Dermis microvascular lymphatic vessel endothelial cell (primary cell): ENCODE data around the gene BNIP2. TPM values are rescaled to one million over a fixed set of nuclear protein-coding genes. Genes with fewer than 3 reads are reported as not detected.
A peak's percentile ranks its signal among the peaks of the same experiment; 100 is the strongest.
"Not testable (repeated sequence)": the region's sequence is repeated elsewhere in the genome, so short reads cannot be mapped to it uniquely, and the experiment has no call there.

ENCODE experiments used
- DNase-seq, 2 donors: peaks; one replicate each; pipeline versions ENCODE4 v3.0.0 to v3.0.0-alpha.2; 2010; ENCODE audit warnings: low read depth in 2 of 2
- total RNA-seq: library from RNA; depleted of rRNA; stranded (reverse); fragments of >200 nt; gene quantifications from 2 replicates; pipeline ENCODE4 v1.2.1, GENCODE V29; 2014

The BNIP2 gene
- total RNA-seq, 1 donor from 2014 or later = 78.4 TPM

DNA sequence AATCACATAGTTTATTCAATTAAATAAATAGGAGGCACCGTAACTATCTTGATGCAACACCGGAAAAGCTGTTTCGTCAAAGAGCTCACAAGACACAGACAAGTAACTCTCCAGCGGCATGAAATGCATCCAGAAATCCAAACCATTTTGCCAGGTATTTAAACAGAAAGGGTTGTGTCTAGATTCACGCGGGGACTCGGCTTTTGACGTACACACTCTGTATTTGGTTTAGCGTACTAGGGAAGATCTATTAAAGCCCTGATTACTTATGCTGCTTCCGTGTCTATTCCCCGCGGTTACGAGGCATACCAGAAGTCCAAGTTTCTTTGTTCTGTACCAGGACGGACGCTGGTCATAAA is 718 bp downstream of the BNIP2 start:
- DNase-seq = peak; percentile 48 to 78

GRCh38 chr15:59687836-59688235 is 1.3 kb downstream of the BNIP2 start:
- DNase-seq = peak; percentile 6 to 67

DNA sequence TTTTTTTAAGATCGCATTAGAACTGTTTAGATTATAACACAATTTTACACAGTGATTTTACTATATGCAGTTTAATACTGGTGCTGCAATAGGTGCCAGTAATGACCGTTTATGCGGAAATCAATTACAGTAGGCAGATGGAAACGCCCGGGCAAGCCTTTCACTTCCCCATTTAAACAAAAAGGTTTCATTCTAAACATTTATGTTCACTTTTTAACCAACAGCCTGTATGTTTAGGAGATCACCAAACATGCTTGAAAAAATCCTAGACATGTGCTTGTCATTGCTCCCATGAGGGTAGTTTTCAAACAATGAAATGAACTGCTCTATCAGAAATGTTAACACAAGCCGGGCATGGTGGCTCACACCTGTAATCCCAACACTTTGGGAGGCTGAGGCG is 2.7 kb downstream of the BNIP2 start:
- no peak for DNase-seq

DNA sequence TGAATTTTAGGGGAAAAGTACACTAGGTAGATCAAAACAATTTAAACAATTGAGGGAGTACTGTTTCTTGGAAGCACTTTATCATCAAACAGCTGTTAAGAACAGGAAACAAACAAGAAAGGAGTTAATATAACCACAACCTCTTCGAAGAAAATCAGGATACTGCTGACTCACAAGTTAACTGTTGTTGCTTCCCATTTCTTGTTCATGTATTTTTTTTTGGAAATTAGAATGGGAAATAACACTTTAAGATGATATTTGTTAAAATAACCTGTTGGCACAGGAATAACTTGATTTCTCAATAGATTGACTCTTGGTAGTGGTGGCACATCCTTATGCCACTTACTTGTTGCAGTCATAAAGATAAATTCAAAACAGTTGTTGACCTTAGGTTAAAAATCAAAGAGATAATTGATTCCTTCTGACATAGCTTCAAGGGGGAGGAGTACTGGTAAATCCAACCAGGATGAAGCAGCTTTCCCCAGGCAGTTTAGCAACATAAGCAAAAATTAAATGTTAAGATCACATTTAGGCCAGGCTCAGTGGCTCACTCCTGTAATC is 3.3 kb downstream of the BNIP2 start:
- peak in 1 of 2 donors; percentile 83 for DNase-seq

- no peak for DNase-seq
Observed at GRCh38 chr15:59680870-59681269, 8.2 kb downstream of the BNIP2 start.

DNA sequence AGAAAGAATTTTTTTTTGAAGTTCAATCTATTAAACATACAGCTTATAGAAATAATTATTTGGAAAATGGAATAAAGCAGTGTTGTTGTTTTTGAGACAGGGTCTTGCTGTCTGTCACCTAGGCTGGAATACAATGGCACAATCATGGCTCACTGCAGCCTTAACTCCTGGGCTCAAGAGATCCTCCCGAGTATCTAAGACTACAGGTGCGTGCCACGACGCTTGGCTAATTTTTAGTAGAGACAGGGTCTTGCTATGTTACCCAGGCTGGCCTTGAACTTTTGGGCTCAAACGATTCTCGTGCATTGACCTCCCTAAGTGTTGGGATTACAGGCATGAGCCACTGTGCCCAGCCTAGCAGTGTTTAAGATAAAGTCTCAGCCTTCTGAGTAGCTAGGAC is 8.8 kb downstream of the BNIP2 start:
- no peak for DNase-seq

DNA sequence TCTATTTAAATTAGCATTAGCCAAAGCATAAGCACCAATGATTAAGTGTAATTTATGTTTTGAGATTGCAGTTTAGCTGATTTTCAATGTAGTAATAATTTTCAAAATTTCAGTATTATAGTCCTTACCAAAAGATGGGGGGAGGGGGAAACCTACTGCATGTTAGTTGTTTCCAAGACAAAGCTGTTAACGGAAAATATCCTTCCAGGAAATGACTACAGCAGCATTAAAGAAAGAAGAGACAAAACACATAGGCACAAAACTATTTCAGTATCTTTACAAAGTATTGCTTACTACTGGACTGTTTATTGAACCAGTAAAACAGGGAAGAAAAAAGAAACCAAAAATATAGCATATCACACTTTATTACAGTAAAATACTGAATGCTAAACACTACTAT is 10.5 kb downstream of the BNIP2 start:
- DNase-seq = peak; percentile 43 to 84

DNA sequence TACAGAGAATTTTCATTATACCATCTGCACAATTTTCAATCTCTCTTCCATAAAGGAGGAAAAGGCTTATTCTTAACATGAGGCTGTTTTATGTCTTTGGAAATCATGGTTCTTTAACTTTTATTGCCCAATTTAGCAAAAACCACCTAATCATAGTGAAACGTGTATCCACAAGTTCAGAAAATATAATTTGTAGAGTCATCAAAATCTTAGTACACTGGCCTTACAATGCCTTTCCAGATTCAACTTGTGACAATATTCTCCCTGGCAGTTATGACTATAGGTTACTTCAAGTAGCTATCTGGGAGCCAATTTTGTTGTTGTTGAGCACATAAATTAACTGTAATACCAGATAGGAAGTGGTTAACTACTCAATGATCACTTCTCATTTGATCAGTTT is 10.9 kb downstream of the BNIP2 start:
- no peak for DNase-seq

- no peak for DNase-seq
Observed at GRCh38 chr15:59676565-59676964, 12.6 kb downstream of the BNIP2 start.

DNA sequence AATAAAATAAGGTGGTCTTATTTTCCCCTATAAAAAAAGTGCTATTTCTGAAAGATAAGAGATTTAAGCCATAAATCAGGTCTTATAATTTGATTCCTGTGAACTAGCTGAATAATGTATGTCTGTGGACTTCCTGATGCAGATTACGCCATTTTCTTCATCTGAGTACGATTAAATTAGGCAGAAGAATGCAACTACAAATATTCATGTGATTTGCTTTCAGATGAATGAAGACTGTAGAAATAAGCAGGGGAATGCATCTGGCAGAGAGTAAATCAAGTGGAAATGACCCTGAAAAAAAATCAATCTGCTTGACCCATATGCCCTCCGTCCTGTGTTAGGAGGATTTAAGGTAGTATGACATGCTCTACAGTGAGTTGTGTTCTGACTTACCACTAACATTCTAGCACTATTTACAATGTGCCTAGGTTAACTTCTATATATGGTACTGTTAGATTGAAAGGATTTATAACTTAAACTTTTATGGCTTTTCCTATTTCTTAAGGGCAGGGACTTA is 14.7 kb downstream of the BNIP2 start:
- no peak for DNase-seq

DNA sequence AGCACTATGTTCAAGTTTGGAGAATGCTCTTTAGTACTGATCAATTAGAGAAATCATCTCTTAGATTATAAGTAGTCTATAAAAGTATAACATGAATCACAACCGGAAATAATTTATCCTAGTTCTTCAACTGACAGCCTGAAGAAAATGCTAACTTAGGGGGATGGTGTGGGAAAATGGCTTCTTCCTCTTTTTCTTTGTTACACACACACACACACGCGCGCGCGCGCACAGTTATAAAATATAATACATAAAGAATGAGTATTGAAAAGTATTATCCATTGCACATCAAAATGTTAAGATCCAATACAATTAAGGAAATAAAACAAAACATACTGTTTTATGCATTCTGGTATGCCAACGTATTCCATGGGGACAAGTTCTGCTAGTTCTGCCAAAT is 20.6 kb downstream of the BNIP2 start:
- DNase-seq = no peak

GRCh38 chr15:59662260-59662659 is 26.9 kb downstream of the BNIP2 start:
- no peak for DNase-seq

DNA sequence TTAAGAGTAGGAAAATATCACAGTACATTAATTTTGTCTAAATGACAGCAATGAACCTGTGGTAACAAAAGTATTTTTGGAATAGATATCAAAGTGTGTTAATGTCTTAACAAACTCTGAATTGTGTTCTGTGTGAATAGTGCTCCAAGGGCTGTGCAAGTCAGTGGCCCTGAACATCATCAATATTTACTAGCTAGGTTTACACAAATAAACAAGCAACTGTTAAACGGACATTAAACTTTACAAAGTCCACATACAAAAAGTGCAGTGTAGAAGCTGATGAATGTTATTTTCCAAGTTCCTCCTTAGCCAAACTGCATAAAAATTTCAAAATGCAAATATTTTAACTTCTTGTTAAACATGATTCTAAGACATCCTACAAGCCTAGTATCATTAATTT is 29.8 kb downstream of the BNIP2 start:
- no peak for DNase-seq

DNA sequence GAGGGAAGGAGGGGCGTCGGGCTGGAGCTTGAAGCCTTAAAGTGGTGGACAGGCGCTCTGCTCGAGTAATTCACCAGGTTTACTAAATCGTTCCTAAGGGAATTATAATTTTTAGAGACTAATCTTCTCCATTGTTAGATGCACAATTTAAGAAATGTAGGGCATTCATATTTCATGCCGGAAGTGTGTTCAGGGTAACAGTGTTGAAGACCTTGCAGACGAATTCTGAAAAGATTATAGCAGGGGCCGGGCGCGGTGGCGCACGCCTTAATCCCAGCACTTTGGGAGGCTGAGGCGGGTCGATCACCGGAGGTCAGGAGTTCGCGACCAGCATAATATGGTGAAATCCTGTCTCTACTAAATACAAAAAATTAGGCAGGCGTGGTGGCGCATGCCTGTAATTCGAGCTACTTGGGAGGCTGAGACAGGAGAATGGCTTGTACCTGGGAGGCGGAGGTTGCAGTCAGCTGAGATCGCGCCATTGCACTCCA is 31.4 kb downstream of the BNIP2 start:
- DNase-seq = no peak

DNA sequence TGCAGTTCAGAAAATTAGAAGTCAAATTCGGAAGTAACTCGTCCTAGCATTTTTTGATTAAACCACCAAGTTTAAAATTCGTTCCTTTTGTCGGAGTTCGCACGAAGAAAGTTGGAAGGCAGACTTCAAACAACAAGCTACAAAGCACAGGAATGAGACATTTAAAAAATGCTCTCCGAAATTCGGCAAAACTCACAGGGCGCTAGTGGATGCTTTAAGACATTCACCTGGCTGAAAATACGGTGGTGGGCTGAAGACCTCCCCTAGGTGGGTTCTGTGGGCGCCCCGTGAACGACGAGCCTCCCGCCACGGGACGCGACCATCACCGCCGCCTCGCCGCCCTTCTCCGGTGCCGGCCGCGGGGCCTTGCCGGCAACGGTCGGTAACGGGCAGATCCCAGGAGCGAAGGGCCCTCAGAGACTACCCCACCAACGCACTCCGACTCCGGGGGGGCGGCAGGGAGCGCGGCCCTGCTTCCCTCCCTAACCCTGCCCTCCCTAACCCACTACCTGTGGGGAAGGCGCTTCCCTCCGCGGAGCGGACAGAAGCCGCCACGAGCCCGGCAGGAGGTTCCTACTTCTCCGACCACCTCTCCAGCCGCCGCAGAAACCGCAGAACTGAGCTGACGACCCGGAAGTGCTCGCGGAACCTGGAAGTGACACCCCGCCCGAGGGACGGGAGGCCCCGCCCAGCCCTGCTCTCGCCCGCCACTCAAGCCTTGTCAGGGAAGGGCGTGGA is 32.1 kb downstream of the BNIP2 start, which contains the start of gene GTF2A2:
Gene GTF2A2, minus strand, starts transcription at position 619 of the 738 bp plus-strand sequence. CDS start 5,238 bp downstream, outside the sequence.
- peak; percentile 80 to 94 for DNase-seq

GRCh38 chr15:59654046-59654445 is 35.1 kb downstream of the BNIP2 start:
- DNase-seq = no peak

GRCh38 chr15:59649603-59650002 is 39.5 kb downstream of the BNIP2 start:
- DNase-seq = no peak

DNA sequence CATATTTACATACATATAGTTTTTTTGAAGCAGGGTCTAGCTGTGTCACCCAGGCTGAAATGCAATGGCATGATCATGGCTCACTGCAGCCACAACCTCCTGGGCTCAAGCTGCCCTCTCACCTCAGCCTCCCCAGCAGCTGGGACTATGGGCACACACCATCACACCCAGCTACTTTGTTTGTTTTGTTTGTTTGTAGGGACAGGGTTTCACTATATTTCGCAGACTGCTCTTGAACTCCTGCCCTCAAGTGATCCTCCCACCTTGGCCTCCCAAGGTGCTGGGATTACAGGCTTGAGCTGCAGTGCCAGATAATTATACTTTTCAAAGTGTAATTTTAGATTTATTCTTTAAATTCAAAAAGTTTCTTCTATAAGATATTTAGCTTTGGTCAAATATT is 42.0 kb downstream of the BNIP2 start:
- no peak for DNase-seq

DNA sequence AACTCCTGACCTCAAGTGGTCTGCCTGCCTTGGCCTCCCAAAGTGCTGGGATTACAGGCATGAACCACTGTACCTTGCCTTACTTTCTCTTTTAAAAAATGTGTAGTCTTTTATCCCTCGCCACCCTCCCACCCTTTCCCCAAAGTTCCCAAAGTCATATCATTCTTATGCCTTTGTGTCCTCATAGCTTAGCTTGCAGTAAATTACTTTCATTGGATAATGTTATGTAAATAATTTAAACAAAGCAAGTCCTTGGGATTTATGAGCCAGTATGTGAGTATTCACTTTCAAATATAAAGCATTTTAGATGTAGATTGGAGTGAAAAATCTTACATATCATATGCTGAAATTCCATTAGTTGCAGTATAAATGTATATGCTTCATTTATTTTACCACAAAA is 42.8 kb downstream of the BNIP2 start:
- DNase-seq = no peak

GRCh38 chr15:59645812-59646211 is 43.3 kb downstream of the BNIP2 start:
- not testable (repeated sequence) for DNase-seq

GRCh38 chr15:59644756-59645155 is 44.4 kb downstream of the BNIP2 start:
- no peak for DNase-seq

GRCh38 chr15:59642351-59642750 is 46.8 kb downstream of the BNIP2 start:
- no peak for DNase-seq

- DNase-seq = not testable (repeated sequence)
Observed at GRCh38 chr15:59637507-59637906, 51.6 kb downstream of the BNIP2 start.
